OCI-LY1 (cell line): ENCODE results near the gene IL24.

ENCODE experiments used
- CTCF ChIP-seq: fragments of 200-600 bp; sonication (generic), shearing (Covaris generic); IDR thresholded peaks from 2 replicates; pipeline ENCODE4 v1.5.1; 2017; ENCODE audit warnings: mild to moderate bottlenecking, antibody characterized with exemption, low read length, moderate library complexity, mixed read lengths
- EZH2 ChIP-seq: fragments of 200-600 bp; sonication (generic), shearing (Covaris generic); IDR thresholded peaks from 2 replicates; pipeline ENCODE4 v1.8.0; 2017; ENCODE audit warnings: borderline replicate concordance, mixed run types, mild to moderate bottlenecking, antibody characterized with exemption, low read length, moderate library complexity, mixed read lengths

DNA sequence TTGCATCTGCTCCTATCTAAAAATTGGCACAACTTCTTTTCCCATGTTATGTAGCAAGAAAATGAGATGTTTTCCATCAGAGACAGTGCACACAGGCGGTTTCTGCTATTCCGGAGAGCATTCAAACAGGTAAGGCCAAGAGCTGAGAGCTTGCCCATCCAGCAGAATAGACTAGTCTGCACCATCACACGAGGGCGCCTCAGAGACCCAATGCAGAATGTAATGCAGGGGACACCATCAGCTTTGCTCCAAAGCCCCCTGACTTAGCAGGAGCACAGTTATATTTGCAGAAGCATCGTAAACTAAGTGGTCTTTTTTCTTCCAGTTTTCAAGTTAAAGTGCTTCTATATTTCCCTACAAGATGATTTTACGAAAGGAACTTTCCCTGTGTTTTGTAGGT is 4.7 kb downstream of the IL24 start:
- TF ChIP-seq CTCF (no peak), EZH2 (no peak)
